H1 (cell line): ENCODE data around the gene TBC1D9. TPM values are rescaled to one million over a fixed set of nuclear protein-coding genes. Genes with fewer than 3 reads are reported as not detected.

ENCODE experiments used
- CTCF ChIA-PET: fragments of 300-600 bp; sonication (Branson Sonifier 250); formaldehyde crosslinking; loops from one replicate; lab custom pipeline; 2021; ENCODE audit not compliant: partially characterized antibody; lab: Charles Lee
- POLR2A ChIA-PET: fragments of 300-600 bp; sonication (Branson Sonifier 250); formaldehyde crosslinking; loops from one replicate; lab custom pipeline; 2021; ENCODE audit warnings: inconsistent platforms; ENCODE audit not compliant: partially characterized antibody; lab: Charles Lee
- DNase-seq, 2 experiments: peaks; one replicate each; pipeline versions ENCODE4 v3.0.0 to v3.0.0-alpha.2; 2010 to 2022; ENCODE audit warnings: low spot score in 2 of 2, low read depth in 1 of 2, mixed read lengths in 1 of 2
- FAIRE-seq: peaks from 2 replicates; lab custom pipeline; 2011; peaks lifted over from hg19 to GRCh38; lab: Jason Lieb, UNC
- H2AFZ ChIP-seq: 2 replicates; pipeline ENCODE4 v1.8.1; 2012; ENCODE audit warnings: low read length, inconsistent platforms
- H2AK5ac ChIP-seq: 2 replicates; pipeline ENCODE4 v1.6.1; 2013; ENCODE audit warnings: low read depth, low read length
- H2BK120ac ChIP-seq: replicated peaks from 2 replicates; pipeline ENCODE3; 2013; ENCODE audit warnings: low read depth, low read length, inconsistent platforms
- H2BK12ac ChIP-seq: 2 replicates; pipeline ENCODE4 v1.6.1; 2013; ENCODE audit warnings: low read depth, low read length
- H2BK15ac ChIP-seq: 2 replicates; pipeline ENCODE4 v1.6.1; 2013; ENCODE audit warnings: low read length
- H2BK20ac ChIP-seq: 2 replicates; pipeline ENCODE4 v1.6.1; 2013; ENCODE audit warnings: low read length
- H2BK5ac ChIP-seq: 2 replicates; pipeline ENCODE4 v1.6.1; 2013; ENCODE audit warnings: low read depth, low read length
- H3K14ac ChIP-seq: 2 replicates; pipeline ENCODE4 v1.6.1; 2013; ENCODE audit warnings: inconsistent platforms; ENCODE audit not compliant: insufficient read length
- H3K18ac ChIP-seq: 2 replicates; pipeline ENCODE4 v1.6.1; 2013; ENCODE audit warnings: low read length; ENCODE audit errors: extremely low read depth
- H3K23ac ChIP-seq: 2 replicates; pipeline ENCODE4 v1.6.1; 2013; ENCODE audit warnings: inconsistent platforms; ENCODE audit not compliant: insufficient read length
- H3K23me2 ChIP-seq: 2 replicates; pipeline ENCODE4 v1.6.1; 2013; ENCODE audit warnings: low read depth, low read length
- H3K27ac ChIP-seq: 2 replicates; pipeline ENCODE4 v1.6.1; 2011; ENCODE audit warnings: low read depth, low read length, inconsistent platforms
- H3K27me3 ChIP-seq, 4 experiments: replicated peaks in 1 of 4; 1 replicate in 1 of 4; 2 replicates in 3 of 4; pipeline versions ENCODE4 v1.6.1 to v1.8.1; 2011 to 2013; ENCODE audit warnings: low read length in 3 of 4, mild to moderate bottlenecking in 3 of 4, inconsistent platforms in 2 of 4, mixed read lengths in 2 of 4, moderate library complexity in 1 of 4; ENCODE audit not compliant: control insufficient read depth in 3 of 4, insufficient read depth in 3 of 4; ENCODE audit errors: extremely low read depth in 1 of 4
- H3K36me3 ChIP-seq, 4 experiments: 2 replicates each; pipeline versions ENCODE4 v1.6.1 to v1.8.1; 2011 to 2013; ENCODE audit warnings: mild to moderate bottlenecking in 4 of 4, low read length in 3 of 4, moderate library complexity in 2 of 4, control low read depth in 1 of 4, inconsistent platforms in 1 of 4; ENCODE audit not compliant: insufficient read depth in 4 of 4, control insufficient read depth in 2 of 4
- H3K4ac ChIP-seq: replicated peaks from 2 replicates; pipeline ENCODE3; 2013; ENCODE audit warnings: low read length, low read depth, mixed read lengths, inconsistent platforms; ENCODE audit not compliant: insufficient read length
- H3K4me1 ChIP-seq, 4 experiments: replicated peaks in 1 of 4; 1 replicate in 1 of 4; 2 replicates in 3 of 4; pipeline versions ENCODE4 v1.6.1 to v1.8.1; 2011 to 2013; ENCODE audit warnings: low read length in 3 of 4, inconsistent platforms in 2 of 4, mixed read lengths in 1 of 4; ENCODE audit not compliant: insufficient read depth in 4 of 4, control insufficient read depth in 3 of 4
- H3K4me2 ChIP-seq, 2 experiments: 2 replicates each; pipeline versions ENCODE4 v1.6.1 to v1.8.1; 2011 to 2013; ENCODE audit warnings: low read depth in 2 of 2, low read length in 2 of 2, control low read depth in 1 of 2, inconsistent platforms in 1 of 2, mild to moderate bottlenecking in 1 of 2; ENCODE audit not compliant: insufficient read depth in 1 of 2
- H3K4me3 ChIP-seq, 4 experiments: fragments of 200-600, 300-600 bp in 1 of 4; sonication (generic), shearing (Covaris generic), sonication (Bioruptor Twin) in 1 of 4; 2 replicates each; pipeline versions ENCODE4 v1.5.1 to v1.8.1; 2011 to 2016; ENCODE audit warnings: low read length in 4 of 4, low read depth in 3 of 4, control low read depth in 2 of 4, inconsistent platforms in 2 of 4, mild to moderate bottlenecking in 2 of 4, mixed read lengths in 1 of 4, moderate library complexity in 1 of 4; ENCODE audit not compliant: insufficient read depth in 2 of 4; ENCODE audit errors: extremely low read depth in 1 of 4
- H3K56ac ChIP-seq: replicated peaks from 2 replicates; pipeline ENCODE3; 2013; ENCODE audit warnings: low read depth, mild to moderate bottlenecking, mixed read lengths, low read length, inconsistent platforms; ENCODE audit not compliant: insufficient read length
- H3K79me1 ChIP-seq: 2 replicates; pipeline ENCODE4 v1.6.1; 2013; ENCODE audit warnings: low read depth, low read length, control low read depth
- H3K79me2 ChIP-seq, 2 experiments: 2 replicates each; pipeline versions ENCODE4 v1.6.1 to v1.8.1; 2012 to 2013; ENCODE audit warnings: low read length in 2 of 2, mild to moderate bottlenecking in 2 of 2, inconsistent platforms in 1 of 2; ENCODE audit not compliant: insufficient read depth in 2 of 2, control insufficient read depth in 1 of 2
- H3K9ac ChIP-seq, 4 experiments: replicated peaks in 1 of 4; 1 replicate in 1 of 4; 2 replicates in 3 of 4; pipeline versions ENCODE4 v1.6.1 to v1.8.1; 2011 to 2013; ENCODE audit warnings: low read depth in 3 of 4, low read length in 3 of 4, control low read depth in 2 of 4, mild to moderate bottlenecking in 2 of 4, moderate library complexity in 2 of 4, inconsistent platforms in 1 of 4; ENCODE audit errors: extremely low read depth in 1 of 4
- H3K9me3 ChIP-seq, 2 experiments: 2 replicates each; pipeline versions ENCODE4 v1.6.1 to v1.8.1; 2012 to 2013; ENCODE audit warnings: mild to moderate bottlenecking in 2 of 2, moderate library complexity in 2 of 2, control low read depth in 1 of 2, inconsistent platforms in 1 of 2, low read depth in 1 of 2, low read length in 1 of 2, mixed read lengths in 1 of 2; ENCODE audit not compliant: insufficient read depth in 2 of 2
- H4K20me1 ChIP-seq, 2 experiments: replicated peaks in 1 of 2; 2 replicates each; pipeline versions ENCODE3 to v1.8.1; 2011 to 2013; ENCODE audit warnings: inconsistent platforms in 2 of 2, low read length in 2 of 2, mild to moderate bottlenecking in 1 of 2; ENCODE audit not compliant: insufficient read depth in 2 of 2, control insufficient read depth in 1 of 2
- H4K5ac ChIP-seq: 2 replicates; pipeline ENCODE4 v1.6.1; 2013; ENCODE audit warnings: low read length, low read depth, mixed read lengths, inconsistent platforms; ENCODE audit not compliant: insufficient read length
- H4K8ac ChIP-seq: 2 replicates; pipeline ENCODE4 v1.8.0; 2013; ENCODE audit warnings: mild to moderate bottlenecking, moderate library complexity, low read length, inconsistent platforms; ENCODE audit not compliant: insufficient read depth; ENCODE audit errors: extremely low read depth
- H4K91ac ChIP-seq: replicated peaks from 2 replicates; pipeline ENCODE3; 2013; ENCODE audit warnings: low read length, mixed read lengths, inconsistent platforms; ENCODE audit not compliant: insufficient read length
- CEBPB ChIP-seq: IDR thresholded peaks from 2 replicates; pipeline ENCODE4 v1.6.1; 2012; ENCODE audit warnings: low read depth, low read length
- CHD1 ChIP-seq: IDR thresholded peaks from 2 replicates; pipeline ENCODE4 v1.6.1; 2012; ENCODE audit warnings: low read depth, low read length, improper control_type of control experiment
- EGR1 ChIP-seq: IDR thresholded peaks from 2 replicates; pipeline ENCODE4 v1.6.1; 2011; ENCODE audit warnings: low read depth, low read length, borderline replicate concordance
- RXRA ChIP-seq: IDR thresholded peaks from 2 replicates; pipeline ENCODE4 v1.6.1; 2011; ENCODE audit warnings: low read depth, mild to moderate bottlenecking, low read length, moderate library complexity; ENCODE audit not compliant: insufficient read depth
- SP1 ChIP-seq: IDR thresholded peaks from 2 replicates; pipeline ENCODE4 v1.6.1; 2011; ENCODE audit warnings: low read depth, low read length
- TCF12 ChIP-seq: IDR thresholded peaks from 2 replicates; pipeline ENCODE4 v1.6.1; 2011; ENCODE audit warnings: low read depth, mild to moderate bottlenecking, low read length
- YY1 ChIP-seq: IDR thresholded peaks from 2 replicates; pipeline ENCODE4 v1.6.1; 2011; ENCODE audit warnings: low read depth, mild to moderate bottlenecking, low read length
- ZNF274 ChIP-seq: IDR thresholded peaks from 2 replicates; pipeline ENCODE4 v1.7.0; 2012; ENCODE audit warnings: low read length, borderline replicate concordance; ENCODE audit errors: extremely low read depth
- WGBS, 2 experiments: shearing (Covaris generic) in 1 of 2; methylation state at CpG; one replicate each; pipeline versions ENCODE4 v1.1.6 to v1.1.7; 2013 to 2015; ENCODE audit warnings: low lambda C conversion rate in 2 of 2, mixed read lengths in 2 of 2, inconsistent platforms in 1 of 2, low coverage in 1 of 2, missing lambda C conversion rate in 1 of 2; ENCODE audit not compliant: insufficient replicate concordance in 2 of 2, insufficient coverage in 1 of 2, insufficient read length in 1 of 2; ENCODE audit errors: extremely low coverage in 1 of 2, missing lambda C conversion rate in 1 of 2; 5-methylcytosine and 5-hydroxymethylcytosine counted together
- polyA plus RNA-seq, 7 experiments: library from polyadenylated mRNA; depleted of rRNA in 3 of 7; stranded (reverse) in 5 of 7; unstranded in 2 of 7; fragments of >200 nt in 5 of 7; fragments of 200-250 nt in 2 of 7; gene quantifications; 1 replicate in 5 of 7; 2 replicates in 1 of 7; 4 replicates in 1 of 7; pipeline versions ENCODE4 v1.2.1 to v1.2.3, GENCODE V29; 2011 to 2013; ENCODE audit warnings: missing spikeins in 2 of 7, mixed read lengths in 2 of 7
- total RNA-seq: library from RNA; stranded (reverse); fragmentation: NEBNext Ultra II Directional; extraction: Animal tissue kit (Norgen Biotek cat#: 25700); gene quantifications from 2 replicates; pipeline ENCODE4 v1.2.1, GENCODE V29; 2021

The TBC1D9 gene
- total and polyA plus RNA-seq, 2 of the 8 experiments (the other 6 are each of a cell fraction or from before 2014, with no cell fraction given): 0.94 to 1.0 TPM

DNA sequence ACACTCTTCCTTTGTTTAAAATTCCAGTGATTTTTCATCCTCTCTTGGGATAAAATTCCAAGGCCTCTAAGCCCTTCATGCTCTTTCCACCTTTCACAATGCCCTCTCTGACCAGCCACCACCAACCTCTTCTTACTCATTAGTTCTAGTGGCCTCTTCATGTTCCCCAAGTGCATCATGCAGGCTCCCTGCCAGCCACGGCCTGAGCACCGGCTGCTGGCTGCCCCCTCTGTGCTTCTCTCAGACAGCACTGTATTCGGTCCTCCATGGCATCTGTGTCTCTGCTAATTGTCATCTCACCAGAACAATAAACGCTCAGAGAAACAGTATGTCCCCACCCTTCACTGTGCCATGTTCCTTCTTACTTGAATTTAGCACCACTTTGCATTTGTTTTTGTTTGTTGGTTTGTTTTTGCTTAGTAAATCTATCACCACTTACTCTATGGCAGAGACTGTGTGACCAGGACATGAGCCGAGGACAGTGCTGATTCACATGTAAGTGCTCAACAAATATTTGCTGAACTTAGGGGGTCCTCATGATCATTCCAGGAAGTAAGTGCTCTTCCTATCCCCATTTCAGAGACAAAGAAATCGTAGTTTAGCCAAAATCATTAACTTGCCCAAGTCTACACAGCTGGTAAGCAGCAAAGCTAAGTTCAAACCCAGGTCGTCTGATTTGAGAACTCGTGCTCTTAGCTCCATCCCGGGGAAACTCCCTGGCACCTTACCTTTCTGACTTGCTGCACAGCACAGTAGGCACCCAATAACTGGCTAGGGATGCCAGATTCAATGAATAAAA is 110.4 kb downstream of the TBC1D9 start:
- ChIA-PET CTCF (interaction anchor here (0.7 to 1.8 kb wide), 2 partner anchors 77 to 204 kb away, joined by 3 to 6 read pairs; partner anchors contain the start of gene UCP1), POLR2A (no interaction called here)
- no peak overlapping the region for H2BK20ac ChIP-seq
- no peaks in the 10 kb centered on the region for H3K36me3 ChIP-seq
- no peak overlapping the region for H3K4me2 ChIP-seq
- no peak overlapping the region for H3K56ac ChIP-seq
- H3K4me1 ChIP-seq: peaks cover 0 to 4% (median under 1%) of the 10 kb centered on the region in 4 experiments; a peak in 5 of 7 replicates
- H3K4me3 ChIP-seq: no peak overlapping the region
- H3K9me3 ChIP-seq: no peaks in the 10 kb centered on the region
- no peak overlapping the region for H2BK15ac ChIP-seq
- TF ChIP-seq RXRA (no peak), CHD1 (no peak), TCF12 (no peak), EGR1 (no peak), CEBPB (no peak), SP1 (no peak), YY1 (no peak), ZNF274 (no peak)
- no peak overlapping the region for H4K5ac ChIP-seq
- FAIRE-seq (no peak), DNase-seq (no peak)
- no peak overlapping the region for H3K18ac ChIP-seq
- no peak overlapping the region for H2AFZ ChIP-seq
- H2AK5ac ChIP-seq: no peak overlapping the region
- H3K27me3 ChIP-seq: no peaks in the 10 kb centered on the region
- H3K23ac ChIP-seq: no peak overlapping the region
- no peak overlapping the region for H3K14ac ChIP-seq
- no peak overlapping the region for H4K8ac ChIP-seq
- H3K79me2 ChIP-seq: no peaks in the 10 kb centered on the region
- 88% methylated on average over 9 of the region's 9 CpGs; no CpG with 5 or more reads in 1 of the 2 experiments for WGBS, 2 experiments
- no peaks in the 10 kb centered on the region for H3K79me1 ChIP-seq
- H2BK12ac ChIP-seq: no peak overlapping the region
- H2BK120ac ChIP-seq: no peak overlapping the region
- H3K4ac ChIP-seq: no peak overlapping the region
- H4K20me1 ChIP-seq: no peaks in the 10 kb centered on the region
- 0 out of 2 replicates have a peak, but pooled peaks cover 1% of the 10 kb centered on the region for H3K23me2 ChIP-seq
- no peak overlapping the region for H4K91ac ChIP-seq
- no peak overlapping the region for H3K27ac ChIP-seq
- no peak overlapping the region for H3K9ac ChIP-seq
- H2BK5ac ChIP-seq: no peak overlapping the region
